Measurements from ENCODE around the gene TTC16.

TTC16 gene

GRCh38 chr9:127769101-127769500, 53.2 kb downstream of the TTC16 start:
- DNase-seq (ENCODE audit: low spot score) = no peak
- Histone ChIP-seq H3K4me3 (no peak overlapping the region), H3K27ac (peak overlapping the region in 1 of 2 donors; percentile 45)
- TF ChIP-seq CTCF (IDR thresholded peaks at IDR 0.05) = no peak

- peak overlapping the region; percentile 80 for H3K4me3 ChIP-seq
Measured at GRCh38 chr9:127769929-127770582, 54.2 kb downstream of the TTC16 start.

GRCh38 chr9:127770583-127770904, 54.7 kb downstream of the TTC16 start:
- DNase-seq (ENCODE audit: low spot score) = no peak
- H3K27ac ChIP-seq = peak overlapping the region; percentile 3 to 82
- no peak for TF ChIP-seq CTCF (IDR thresholded peaks at IDR 0.05)
- peak overlapping the region; percentile 80 for H3K4me3 ChIP-seq

More at GRCh38 chr9:127769929-127770582, 54.2 kb downstream of the TTC16 start:
- H3K27ac ChIP-seq = peak overlapping the region; percentile 3 to 82
- TF ChIP-seq CTCF (IDR thresholded peaks at IDR 0.05) = no peak
- no peak for DNase-seq (ENCODE audit: low spot score)

- DNase-seq (ENCODE audit: low spot score) = peak; percentile 99
- TF ChIP-seq CTCF (IDR thresholded peaks at IDR 0.05) = no peak
- H3K27ac ChIP-seq = peak overlapping the region; percentile 3 to 82
- peak overlapping the region; percentile 80 for H3K4me3 ChIP-seq
Measured at GRCh38 chr9:127770905-127771569, 55.2 kb downstream of the TTC16 start.

- peak overlapping the region; percentile 80 for H3K4me3 ChIP-seq
- no peak for TF ChIP-seq CTCF (IDR thresholded peaks at IDR 0.05)
- peak overlapping the region in 1 of 2 donors; percentile 82 for H3K27ac ChIP-seq
Measured at GRCh38 chr9:127771570-127772189, 55.8 kb downstream of the TTC16 start.

GRCh38 chr9:127772603-127773002, 56.7 kb downstream of the TTC16 start:
- H3K27ac ChIP-seq = no peak overlapping the region
- TF ChIP-seq CTCF (IDR thresholded peaks at IDR 0.05) = no peak

More at GRCh38 chr9:127771570-127772189, 55.8 kb downstream of the TTC16 start:
- no peak for DNase-seq (ENCODE audit: low spot score)

More at GRCh38 chr9:127772603-127773002, 56.7 kb downstream of the TTC16 start:
- DNase-seq (ENCODE audit: low spot score) = no peak
- no peak overlapping the region for H3K4me3 ChIP-seq
